HG02885 (cell line): ENCODE measurements around the gene MAGI2.

Source experiments
- ATAC-seq: cut with Tn5 transposase; IDR thresholded peaks from one replicate; pipeline ENCODE4 v1.9.1; 2021; ENCODE audit warnings: mild to moderate bottlenecking; ENCODE audit not compliant: unreplicated experiment, poor library complexity

Gene MAGI2

GRCh38 chr7:78189762-78190161 is 1263.7 kb downstream of the MAGI2 start:
- ATAC-seq = no peak

GRCh38 chr7:78185149-78185745 is 1268.2 kb downstream of the MAGI2 start:
- ATAC-seq = no peak

GRCh38 chr7:78184299-78184698 is 1269.2 kb downstream of the MAGI2 start:
- no peak for ATAC-seq

GRCh38 chr7:78179827-78180477 is 1273.5 kb downstream of the MAGI2 start:
- ATAC-seq = no peak

- no peak for ATAC-seq
These were observed 1274.3 kb downstream of the MAGI2 start for GRCh38 chr7:78179211-78179610.

- ATAC-seq = no peak
These were observed 1275.1 kb downstream of the MAGI2 start for GRCh38 chr7:78178319-78178718.

- ATAC-seq = no peak
These were observed 1277.3 kb downstream of the MAGI2 start for GRCh38 chr7:78176171-78176570.

- no peak for ATAC-seq
These were observed 1278.0 kb downstream of the MAGI2 start for GRCh38 chr7:78175330-78176100.

GRCh38 chr7:78173666-78174065 is 1279.8 kb downstream of the MAGI2 start:
- ATAC-seq = no peak

- ATAC-seq = no peak
These were observed 1280.4 kb downstream of the MAGI2 start for GRCh38 chr7:78172933-78173591.

GRCh38 chr7:78172267-78172757 is 1281.2 kb downstream of the MAGI2 start:
- ATAC-seq = no peak

- ATAC-seq = no peak
These were observed 1282.1 kb downstream of the MAGI2 start for GRCh38 chr7:78171398-78171797.

- no peak for ATAC-seq
These were observed 1282.7 kb downstream of the MAGI2 start for GRCh38 chr7:78170815-78171214.

GRCh38 chr7:78169992-78170391 is 1283.5 kb downstream of the MAGI2 start:
- ATAC-seq = no peak

- ATAC-seq = no peak
These were observed 1284.6 kb downstream of the MAGI2 start for GRCh38 chr7:78168865-78169264.

GRCh38 chr7:78167860-78168259 is 1285.6 kb downstream of the MAGI2 start:
- ATAC-seq = no peak

GRCh38 chr7:78165854-78166253 is 1287.6 kb downstream of the MAGI2 start:
- ATAC-seq = no peak

- ATAC-seq = no peak
These were observed 1288.0 kb downstream of the MAGI2 start for GRCh38 chr7:78165454-78165853.

- ATAC-seq = no peak
These were observed 1289.0 kb downstream of the MAGI2 start for GRCh38 chr7:78164459-78164858.

GRCh38 chr7:78161781-78162180 is 1291.7 kb downstream of the MAGI2 start:
- ATAC-seq = no peak

GRCh38 chr7:78159545-78159944 is 1293.9 kb downstream of the MAGI2 start:
- no peak for ATAC-seq
